AG09319 (cell line): ENCODE results near the gene ARHGAP30.

Experiments
- DNase-seq: peaks from one replicate; pipeline ENCODE4 v3.0.0-alpha.2; 2010; ENCODE audit warnings: low read depth; ENCODE audit errors: extremely low read depth
- CTCF ChIP-seq: IDR thresholded peaks from 2 replicates; pipeline ENCODE4 v1.5.1; 2011; ENCODE audit warnings: low read depth, mild to moderate bottlenecking, inconsistent platforms, low read length, moderate library complexity

ARHGAP30 gene

GRCh38 chr1:161012420-161012819 is 57.3 kb downstream of the ARHGAP30 start:
- no peak for DNase-seq
- no peak for TF ChIP-seq CTCF

GRCh38 chr1:161009602-161010211 is 60.0 kb downstream of the ARHGAP30 start:
- no peak for TF ChIP-seq CTCF
- DNase-seq, result no peak

- DNase-seq, result no peak
- no peak for TF ChIP-seq CTCF
Measured at GRCh38 chr1:161008869-161009510, 60.7 kb downstream of the ARHGAP30 start.

GRCh38 chr1:161007369-161007768 is 62.3 kb downstream of the ARHGAP30 start:
- DNase-seq, result no peak
- TF ChIP-seq CTCF, result no peak

- no peak for TF ChIP-seq CTCF
- DNase-seq, result no peak
Measured at GRCh38 chr1:161006563-161006962, 63.1 kb downstream of the ARHGAP30 start.

GRCh38 chr1:161001525-161001924 is 68.2 kb downstream of the ARHGAP30 start:
- no peak for DNase-seq
- TF ChIP-seq CTCF, result no peak

GRCh38 chr1:161000736-161001480 is 68.8 kb downstream of the ARHGAP30 start:
- no peak for DNase-seq
- TF ChIP-seq CTCF, result no peak
